GM19238 (cell line): Measurements from ENCODE around the gene KCNMA1.
"Not testable (repeated sequence)": the region's sequence is repeated elsewhere in the genome, so short reads cannot be mapped to it uniquely, and the experiment has no call there.

Experiments
- DNase-seq: peaks from one replicate; pipeline ENCODE4 v3.0.0; 2011; ENCODE audit warnings: low spot score; ENCODE audit not compliant: insufficient read length

Gene KCNMA1

GRCh38 chr10:77348751-77349150, 288.9 kb downstream of the KCNMA1 start:
- DNase-seq, result no peak

GRCh38 chr10:77348082-77348481, 289.5 kb downstream of the KCNMA1 start:
- no peak for DNase-seq

- DNase-seq, result no peak
Measured at GRCh38 chr10:77347052-77347451, 290.6 kb downstream of the KCNMA1 start.

GRCh38 chr10:77341055-77341454, 296.6 kb downstream of the KCNMA1 start:
- no peak for DNase-seq

GRCh38 chr10:77339872-77340271, 297.7 kb downstream of the KCNMA1 start:
- not testable (repeated sequence) for DNase-seq

GRCh38 chr10:77339166-77339565, 298.4 kb downstream of the KCNMA1 start:
- DNase-seq, result no peak

GRCh38 chr10:77338143-77338542, 299.5 kb downstream of the KCNMA1 start:
- no peak for DNase-seq

- DNase-seq, result no peak
Measured at GRCh38 chr10:77334501-77334900, 303.1 kb downstream of the KCNMA1 start.

- no peak for DNase-seq
Measured at GRCh38 chr10:77333610-77334340, 303.8 kb downstream of the KCNMA1 start.

GRCh38 chr10:77332256-77332655, 305.4 kb downstream of the KCNMA1 start:
- DNase-seq, result no peak

- DNase-seq, result no peak
Measured at GRCh38 chr10:77328272-77328816, 309.3 kb downstream of the KCNMA1 start.

- no peak for DNase-seq
Measured at GRCh38 chr10:77325233-77325537, 312.4 kb downstream of the KCNMA1 start.

GRCh38 chr10:77321838-77322237, 315.8 kb downstream of the KCNMA1 start:
- DNase-seq, result no peak

GRCh38 chr10:77320971-77321471, 316.6 kb downstream of the KCNMA1 start:
- no peak for DNase-seq

- no peak for DNase-seq
Measured at GRCh38 chr10:77319557-77319956, 318.1 kb downstream of the KCNMA1 start.

GRCh38 chr10:77318739-77319138, 318.9 kb downstream of the KCNMA1 start:
- no peak for DNase-seq

- DNase-seq, result no peak
Measured at GRCh38 chr10:77317221-77317620, 320.4 kb downstream of the KCNMA1 start.

GRCh38 chr10:77315496-77316129, 322.0 kb downstream of the KCNMA1 start:
- no peak for DNase-seq

GRCh38 chr10:77313066-77313750, 324.4 kb downstream of the KCNMA1 start:
- DNase-seq, result no peak

- DNase-seq, result no peak
Measured at GRCh38 chr10:77311186-77311585, 326.4 kb downstream of the KCNMA1 start.

GRCh38 chr10:77310288-77310840, 327.2 kb downstream of the KCNMA1 start:
- no peak for DNase-seq

- no peak for DNase-seq
Measured at GRCh38 chr10:77309509-77309908, 328.1 kb downstream of the KCNMA1 start.
